Tongue (tissue), 2 donors: ENCODE measurements around the gene SCAPER. TPM values are rescaled to one million over a fixed set of nuclear protein-coding genes. Genes with fewer than 3 reads are reported as not detected.

Source experiments
- DNase-seq: peaks from one replicate; pipeline ENCODE4 v3.0.0-alpha.2; 2015
- total RNA-seq: library from RNA; depleted of rRNA; stranded (reverse); fragments of >200 nt; gene quantifications from one replicate; pipeline ENCODE4 v1.2.3, GENCODE V29; 2014

SCAPER gene, protein sequence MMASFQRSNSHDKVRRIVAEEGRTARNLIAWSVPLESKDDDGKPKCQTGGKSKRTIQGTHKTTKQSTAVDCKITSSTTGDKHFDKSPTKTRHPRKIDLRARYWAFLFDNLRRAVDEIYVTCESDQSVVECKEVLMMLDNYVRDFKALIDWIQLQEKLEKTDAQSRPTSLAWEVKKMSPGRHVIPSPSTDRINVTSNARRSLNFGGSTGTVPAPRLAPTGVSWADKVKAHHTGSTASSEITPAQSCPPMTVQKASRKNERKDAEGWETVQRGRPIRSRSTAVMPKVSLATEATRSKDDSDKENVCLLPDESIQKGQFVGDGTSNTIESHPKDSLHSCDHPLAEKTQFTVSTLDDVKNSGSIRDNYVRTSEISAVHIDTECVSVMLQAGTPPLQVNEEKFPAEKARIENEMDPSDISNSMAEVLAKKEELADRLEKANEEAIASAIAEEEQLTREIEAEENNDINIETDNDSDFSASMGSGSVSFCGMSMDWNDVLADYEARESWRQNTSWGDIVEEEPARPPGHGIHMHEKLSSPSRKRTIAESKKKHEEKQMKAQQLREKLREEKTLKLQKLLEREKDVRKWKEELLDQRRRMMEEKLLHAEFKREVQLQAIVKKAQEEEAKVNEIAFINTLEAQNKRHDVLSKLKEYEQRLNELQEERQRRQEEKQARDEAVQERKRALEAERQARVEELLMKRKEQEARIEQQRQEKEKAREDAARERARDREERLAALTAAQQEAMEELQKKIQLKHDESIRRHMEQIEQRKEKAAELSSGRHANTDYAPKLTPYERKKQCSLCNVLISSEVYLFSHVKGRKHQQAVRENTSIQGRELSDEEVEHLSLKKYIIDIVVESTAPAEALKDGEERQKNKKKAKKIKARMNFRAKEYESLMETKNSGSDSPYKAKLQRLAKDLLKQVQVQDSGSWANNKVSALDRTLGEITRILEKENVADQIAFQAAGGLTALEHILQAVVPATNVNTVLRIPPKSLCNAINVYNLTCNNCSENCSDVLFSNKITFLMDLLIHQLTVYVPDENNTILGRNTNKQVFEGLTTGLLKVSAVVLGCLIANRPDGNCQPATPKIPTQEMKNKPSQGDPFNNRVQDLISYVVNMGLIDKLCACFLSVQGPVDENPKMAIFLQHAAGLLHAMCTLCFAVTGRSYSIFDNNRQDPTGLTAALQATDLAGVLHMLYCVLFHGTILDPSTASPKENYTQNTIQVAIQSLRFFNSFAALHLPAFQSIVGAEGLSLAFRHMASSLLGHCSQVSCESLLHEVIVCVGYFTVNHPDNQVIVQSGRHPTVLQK (N-terminal part only)
- 40.3 TPM for total RNA-seq

DNA sequence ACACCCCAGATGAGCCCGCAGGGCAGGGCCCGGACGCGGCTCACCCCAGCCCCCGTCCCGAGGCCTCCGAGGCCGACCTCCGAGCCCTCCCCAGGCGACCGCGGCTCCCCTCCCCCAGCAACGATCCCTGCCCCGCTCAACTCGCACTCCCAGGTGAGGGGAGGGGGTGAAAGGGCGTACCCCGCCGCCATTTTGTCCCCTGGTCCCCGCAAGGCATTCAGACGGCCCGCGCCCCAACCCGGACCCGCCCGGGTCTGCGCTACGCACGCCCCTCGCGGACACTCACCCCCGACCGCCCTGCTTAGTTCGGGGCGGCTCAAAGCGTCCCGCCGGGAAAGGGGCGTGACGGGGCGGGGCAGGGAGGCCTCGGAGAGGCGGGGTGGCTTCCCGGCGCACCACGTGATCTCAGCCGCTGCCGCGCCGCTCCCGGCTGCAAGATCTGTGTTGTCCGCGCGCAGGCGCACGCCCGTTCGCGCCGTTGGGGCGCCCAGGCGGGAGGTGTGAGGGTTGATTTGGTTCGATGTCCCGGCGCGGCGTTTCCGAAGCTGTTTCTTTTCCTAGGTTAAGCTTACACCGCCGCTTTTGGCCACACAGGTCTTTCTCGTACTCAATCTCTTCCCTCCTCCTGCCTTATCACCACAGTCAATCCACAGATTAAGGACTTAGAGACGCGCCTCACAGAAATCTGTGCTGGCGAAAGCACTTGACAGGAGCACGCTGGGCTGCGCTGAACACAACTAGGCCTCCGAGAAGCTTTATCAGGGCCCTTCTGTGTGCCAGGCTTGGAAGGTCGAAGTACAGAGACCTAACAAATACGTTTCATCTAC lies at the start of gene SCAPER:
Gene SCAPER (minus strand): TSS at position 328 of the 827 bp plus-strand sequence. CDS start 21,523 bp downstream, outside the sequence.
- peak; percentile 96 for DNase-seq

DNA sequence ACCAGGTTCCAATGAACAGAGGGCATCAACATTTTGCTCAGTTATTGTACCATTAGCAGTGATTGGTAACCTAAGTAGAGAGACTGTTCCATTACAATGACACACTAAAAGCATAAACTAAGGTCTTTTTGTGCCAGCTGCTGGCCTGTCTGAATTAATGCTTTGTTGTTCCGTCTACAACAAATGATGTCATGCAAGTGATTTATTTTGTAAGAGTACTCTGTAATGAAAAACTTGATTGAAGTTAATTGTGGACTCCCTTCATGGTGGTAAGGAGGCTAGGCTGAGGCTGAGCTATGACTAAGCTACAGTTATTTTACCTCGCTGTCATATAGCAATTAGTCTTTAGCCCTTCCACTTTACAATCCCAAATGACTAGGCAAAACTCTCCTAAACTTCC lies 49.6 kb upstream of the SCAPER start:
- DNase-seq = no peak

DNA sequence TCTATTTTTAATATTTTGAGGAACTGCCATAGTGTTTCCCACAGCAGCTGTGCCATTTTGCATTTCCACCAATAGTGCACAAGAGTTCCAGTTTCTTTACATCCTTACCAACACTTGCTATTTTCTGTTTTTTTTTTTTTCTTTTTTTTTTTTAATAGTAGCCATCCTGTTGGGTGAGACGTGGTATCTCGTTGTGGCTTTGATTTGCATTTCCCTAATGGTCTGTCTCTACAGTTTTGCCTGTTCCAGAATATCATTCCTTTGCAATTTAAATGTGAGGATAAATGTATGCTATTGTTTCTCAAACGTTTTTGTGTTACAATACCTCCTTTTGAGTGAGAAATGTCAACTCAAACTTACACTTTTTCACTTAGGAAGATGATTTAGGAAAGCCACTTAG lies 48.8 kb upstream of the SCAPER start:
- no peak for DNase-seq

DNA sequence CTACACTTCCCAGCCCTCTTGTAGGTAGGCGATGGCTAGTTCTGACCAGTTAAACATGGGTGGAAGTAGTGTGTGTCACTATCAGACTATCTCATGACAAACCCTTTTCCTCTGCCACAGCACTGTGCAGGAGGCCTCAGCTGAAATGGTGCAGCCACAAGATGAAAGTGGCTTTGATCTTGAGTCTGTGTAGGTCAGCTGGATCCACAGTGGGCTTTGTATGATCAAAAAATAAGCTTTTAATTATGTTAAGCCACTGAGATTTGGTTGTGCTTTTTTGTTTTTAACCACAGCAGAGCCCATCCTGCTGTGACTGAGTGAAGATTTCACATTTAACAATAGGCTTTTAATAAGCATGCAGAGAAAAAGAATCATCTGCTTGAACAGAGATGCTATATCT lies 46.1 kb upstream of the SCAPER start:
- no peak for DNase-seq

DNA sequence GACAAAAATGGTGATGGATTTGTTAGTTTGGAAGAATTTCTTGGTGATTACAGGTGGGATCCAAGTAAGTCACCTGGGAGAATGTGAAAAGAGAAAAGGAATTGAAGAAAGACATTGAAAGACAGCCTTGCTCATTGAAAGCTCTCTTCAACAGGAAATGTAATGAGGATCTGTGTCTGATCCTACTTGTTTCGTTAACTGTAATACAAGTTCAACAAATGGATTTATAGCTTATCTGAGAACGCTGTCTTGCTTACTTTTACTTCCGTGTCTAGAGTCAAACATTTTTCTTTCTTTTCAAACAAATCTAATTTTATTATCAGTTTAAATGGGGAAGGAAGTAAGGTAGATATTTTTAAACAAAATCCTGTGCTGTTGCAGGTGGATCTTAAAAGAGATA lies 42.3 kb upstream of the SCAPER start:
- DNase-seq = no peak

DNA sequence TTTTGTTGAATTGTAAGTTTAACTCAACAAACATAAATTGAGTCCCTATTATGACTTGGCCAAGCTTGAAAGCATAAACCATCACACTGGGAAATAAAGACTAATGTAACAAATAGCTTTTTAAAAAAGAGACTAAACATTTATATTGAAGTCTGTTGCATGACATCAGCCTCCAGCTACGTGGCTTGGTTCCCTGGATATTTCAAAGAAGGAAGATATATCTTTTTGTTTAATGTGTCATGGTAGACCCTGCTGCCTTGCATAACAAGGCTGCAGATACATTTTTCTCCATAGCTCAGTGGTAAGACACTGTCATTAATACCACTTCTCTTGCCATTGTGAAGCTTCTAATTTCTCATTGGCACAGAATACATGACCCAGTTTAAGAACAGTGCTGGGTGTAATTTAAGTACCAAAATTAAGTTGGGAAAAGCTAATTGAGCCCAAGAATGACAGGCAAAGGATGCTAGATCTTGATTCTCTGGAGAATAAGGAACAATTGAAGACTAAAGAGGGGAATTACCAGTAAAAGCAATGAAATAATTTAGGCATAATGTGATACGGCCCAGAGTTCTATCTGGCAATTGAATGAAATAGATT lies 40.5 kb upstream of the SCAPER start:
- DNase-seq = no peak

DNA sequence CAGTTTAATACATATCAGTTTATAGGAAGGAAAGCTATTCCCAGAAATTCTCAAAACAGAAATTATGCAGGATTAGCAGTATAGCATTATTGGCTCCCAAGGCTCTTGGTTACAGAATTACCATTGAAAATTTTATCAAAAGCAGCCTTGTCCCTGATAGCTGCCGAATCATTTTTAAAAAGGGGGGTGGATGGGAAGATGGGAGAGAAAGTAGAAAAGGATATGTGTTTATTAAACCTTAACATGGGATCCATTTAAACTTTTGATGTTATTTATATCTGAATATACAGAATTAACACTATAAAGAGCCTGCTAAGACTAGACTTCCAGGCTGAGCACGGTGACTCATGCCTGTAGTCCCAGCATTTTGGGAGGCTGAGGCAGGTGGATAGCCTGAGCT lies 37.2 kb upstream of the SCAPER start:
- no peak for DNase-seq

DNA sequence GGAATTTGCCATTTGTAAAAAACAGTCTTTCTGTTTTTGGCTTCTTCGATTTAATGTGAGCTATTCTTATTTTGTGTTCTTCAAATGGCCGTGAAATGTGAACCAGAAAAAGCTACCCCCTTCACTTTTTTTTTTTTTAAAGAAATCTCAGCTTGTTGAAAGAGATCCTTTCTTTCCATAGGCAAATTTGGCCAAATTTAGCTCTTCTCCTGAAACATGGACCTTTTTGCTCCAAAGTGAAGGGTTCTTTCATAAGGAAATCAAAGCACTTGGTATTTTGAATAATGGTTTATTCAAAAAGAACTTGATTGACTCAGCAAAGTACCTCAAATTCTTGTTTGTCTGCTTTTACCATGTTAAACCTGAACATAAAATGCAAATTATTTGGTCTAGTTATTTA lies 36.5 kb upstream of the SCAPER start:
- no peak for DNase-seq

DNA sequence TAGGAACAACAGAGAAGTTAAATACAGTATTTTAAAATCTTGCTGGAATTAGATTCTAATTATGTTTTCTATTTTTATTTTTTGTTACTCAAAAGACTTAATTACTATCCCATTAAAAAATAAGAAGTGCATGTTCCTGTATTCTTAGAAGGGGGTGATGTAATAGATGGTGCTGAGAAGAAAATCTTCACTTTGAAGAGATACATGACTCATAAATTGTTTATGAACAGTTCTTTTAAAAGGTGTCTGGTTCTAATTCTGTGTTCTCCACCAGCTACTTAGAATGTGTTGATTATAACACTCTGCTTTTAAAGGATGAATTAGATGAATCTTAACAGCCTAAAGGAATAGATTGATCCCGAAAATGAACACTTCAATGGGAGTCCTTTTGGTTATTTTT lies 34.6 kb upstream of the SCAPER start:
- no peak for DNase-seq

DNA sequence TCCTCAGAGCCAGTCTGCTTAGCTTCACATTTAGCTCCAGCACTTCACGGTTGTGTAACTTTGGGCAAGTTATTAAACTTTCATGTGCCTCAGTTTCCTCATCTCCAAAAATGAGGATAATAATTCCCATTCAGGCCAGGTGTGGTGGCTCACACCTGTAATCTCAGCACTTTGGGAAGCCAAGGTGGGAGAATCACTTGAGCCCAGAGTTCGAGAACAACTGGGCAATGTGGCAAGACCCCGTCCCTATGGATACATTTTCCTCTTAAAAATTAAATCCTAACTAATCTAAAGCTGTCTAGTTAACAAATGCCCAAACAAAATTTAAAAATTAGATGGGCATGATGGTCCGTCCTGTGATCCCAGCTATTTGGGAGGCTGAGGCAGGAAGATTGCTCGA lies 33.6 kb upstream of the SCAPER start:
- no peak for DNase-seq

DNA sequence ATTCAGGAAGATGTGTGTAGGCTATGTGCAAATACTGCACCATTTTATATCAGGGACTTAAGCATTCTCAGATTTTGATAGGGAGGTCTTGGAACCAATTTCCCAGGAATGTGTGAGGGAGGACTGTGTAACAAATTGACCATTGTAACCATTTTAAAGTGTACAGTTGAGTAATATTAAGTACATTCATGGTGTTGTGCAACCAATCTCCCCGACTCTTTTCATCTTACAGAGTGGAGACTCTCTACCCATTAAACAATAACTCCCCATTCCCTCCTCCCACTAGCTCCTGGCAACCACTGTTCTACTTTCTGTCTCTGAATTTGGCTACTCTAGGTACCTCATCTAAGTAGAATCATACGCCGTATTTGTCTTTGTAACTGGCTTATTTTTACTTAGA lies 31.5 kb upstream of the SCAPER start:
- DNase-seq = no peak

DNA sequence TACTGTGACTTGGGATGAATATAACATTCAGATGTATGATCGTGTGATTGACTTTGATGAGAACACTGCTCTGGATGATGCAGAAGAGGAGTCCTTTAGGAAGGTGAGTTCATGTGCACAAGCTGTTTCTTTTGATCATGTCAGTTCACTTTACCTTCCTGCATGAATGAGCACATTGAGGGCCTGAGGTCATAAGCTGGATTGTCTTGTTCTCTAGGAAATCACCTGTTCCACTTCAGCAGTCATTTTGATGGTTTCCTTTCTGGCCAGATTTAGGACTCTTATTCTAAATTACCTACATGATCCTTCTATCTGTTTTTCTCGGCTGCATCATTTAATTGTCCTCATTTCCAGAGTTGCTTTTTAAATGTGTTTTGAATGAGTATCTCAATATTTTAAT lies 30.5 kb upstream of the SCAPER start:
- DNase-seq = no peak

DNA sequence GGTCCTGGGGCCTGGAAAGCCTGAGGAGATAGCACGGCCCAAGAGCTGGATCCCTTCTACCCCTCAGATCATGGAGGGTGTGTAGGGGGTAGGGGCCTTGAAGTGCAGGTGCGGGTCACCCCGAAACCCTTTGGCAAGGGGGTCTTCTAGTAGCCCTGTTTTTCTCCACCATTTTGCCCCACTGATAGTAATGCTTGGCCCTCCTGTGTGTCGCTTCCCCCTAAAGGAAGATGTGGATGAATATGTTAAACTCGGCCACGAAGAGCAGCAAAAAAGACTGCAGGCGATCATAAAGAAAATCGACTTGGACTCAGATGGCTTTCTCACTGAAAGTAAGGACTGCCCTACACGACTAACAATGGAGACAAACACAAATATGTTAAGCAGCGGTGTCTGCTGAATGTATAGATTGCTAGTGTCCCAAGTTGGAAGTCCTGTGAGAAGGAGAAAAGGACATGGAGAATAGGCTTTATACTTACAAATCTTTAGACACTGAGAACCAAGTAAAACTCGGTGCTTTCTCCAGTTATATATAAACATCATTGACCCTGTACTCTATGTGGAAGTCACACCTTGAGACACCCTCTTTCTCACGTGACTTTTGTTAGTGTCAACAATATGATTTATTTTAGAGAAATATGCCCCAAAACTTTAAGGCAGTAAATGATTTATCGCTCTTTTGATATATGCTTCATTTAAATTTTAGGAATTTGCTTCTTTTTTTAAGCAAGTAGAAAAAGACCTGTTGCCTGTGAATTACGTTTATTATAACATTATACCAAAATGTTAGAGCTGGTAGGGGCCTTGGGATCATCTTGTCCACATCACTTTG lies 27.2 kb upstream of the SCAPER start:
- peak; percentile 54 for DNase-seq

DNA sequence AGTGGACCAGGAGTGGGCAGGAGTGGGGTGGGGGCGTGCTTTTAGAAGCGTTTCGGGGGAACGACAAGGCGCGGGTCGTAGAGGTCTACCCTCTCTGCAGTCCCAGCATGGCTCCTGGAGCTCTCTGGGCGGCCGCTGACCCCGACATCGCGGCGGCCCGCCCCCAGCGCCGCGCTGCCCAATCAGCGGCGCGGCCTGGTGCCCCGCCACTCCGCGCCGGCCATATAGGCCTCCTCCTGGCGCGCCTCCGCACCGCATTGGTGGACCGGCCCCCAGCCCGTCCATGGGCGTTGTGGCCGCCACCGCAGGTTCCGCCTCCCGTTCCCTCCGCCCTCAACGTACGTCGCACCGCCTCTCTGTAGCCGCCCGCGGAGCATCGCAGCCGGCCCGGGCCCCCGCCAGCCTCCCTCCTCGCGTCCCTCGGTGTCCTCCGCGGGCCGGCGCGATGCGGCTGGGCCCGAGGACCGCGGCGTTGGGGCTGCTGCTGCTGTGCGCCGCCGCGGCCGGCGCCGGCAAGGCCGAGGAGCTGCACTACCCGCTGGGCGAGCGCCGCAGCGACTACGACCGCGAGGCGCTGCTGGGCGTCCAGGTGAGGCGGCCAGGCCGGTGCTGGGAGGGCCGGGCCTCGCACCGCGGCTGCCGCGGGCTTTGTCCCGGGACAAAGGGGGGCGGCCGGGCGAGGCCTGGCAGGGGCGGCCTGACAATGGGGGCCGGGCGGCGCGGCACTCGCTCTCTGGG lies 26.4 kb upstream of the SCAPER start, which contains the start of gene RCN2:
Gene RCN2 (plus strand): TSS at position 353 of the 738 bp plus-strand sequence. CDS start 93 bp downstream, at position 446.
- DNase-seq = peak; percentile 98

DNA sequence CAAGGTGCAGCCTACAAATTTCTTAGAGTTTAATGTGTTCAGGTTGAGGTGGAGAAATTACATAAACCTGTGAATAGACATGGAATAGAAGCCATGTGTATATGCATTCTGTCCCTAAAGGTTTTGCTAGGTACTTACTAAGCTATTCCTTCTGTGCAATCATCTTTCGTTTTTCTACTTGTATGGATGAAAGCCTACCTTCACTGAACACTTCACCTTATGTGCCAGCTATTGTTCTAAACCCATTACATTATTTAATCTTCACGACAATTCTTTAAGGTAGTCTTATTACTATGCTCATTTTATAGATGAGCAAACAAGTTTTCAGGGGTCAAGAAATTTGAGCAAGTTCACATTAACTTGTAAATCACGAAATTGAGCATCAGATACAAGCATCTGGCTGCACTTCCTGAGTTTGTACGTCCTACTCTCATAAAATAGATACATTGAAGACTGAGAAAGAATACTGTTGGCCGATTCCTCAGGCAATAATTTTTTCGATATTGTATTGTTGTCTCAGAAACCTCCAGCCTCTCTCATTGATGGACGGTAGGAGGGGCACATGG lies 25.8 kb upstream of the SCAPER start:
- no peak for DNase-seq

DNA sequence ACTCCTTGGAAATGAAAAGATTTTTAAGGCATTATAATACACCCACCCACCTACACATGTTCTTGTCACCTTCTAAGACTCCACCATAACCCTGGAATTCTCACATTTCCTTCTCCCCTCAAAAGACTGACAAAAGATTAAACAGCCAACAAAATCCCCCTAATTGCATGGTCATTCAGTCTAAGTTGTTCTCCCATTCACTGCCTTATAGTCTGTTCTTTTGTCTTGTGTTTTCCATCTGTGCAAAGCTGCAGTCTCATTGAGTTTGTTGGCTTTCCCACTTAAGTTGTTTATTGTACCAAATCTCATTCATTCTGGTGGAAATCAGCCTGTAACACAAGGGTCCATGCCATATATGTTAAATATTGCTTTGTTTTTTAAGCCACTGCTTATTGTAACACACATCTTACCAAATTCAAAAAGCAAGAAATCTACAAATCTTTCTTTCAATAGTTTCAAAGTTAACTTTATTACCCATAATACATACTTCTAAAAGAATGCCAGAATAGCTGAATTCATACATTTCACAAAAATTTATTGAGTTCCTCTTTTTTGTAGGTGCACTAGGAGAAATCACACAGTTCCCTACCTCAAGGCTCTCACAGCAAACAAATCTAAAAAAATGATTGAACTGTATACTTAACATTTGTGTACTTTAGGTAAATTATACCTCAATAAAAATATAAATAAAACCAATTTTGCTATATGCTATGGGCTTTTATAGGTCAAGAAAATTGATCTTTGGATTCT lies 24.0 kb upstream of the SCAPER start:
- no peak for DNase-seq

DNA sequence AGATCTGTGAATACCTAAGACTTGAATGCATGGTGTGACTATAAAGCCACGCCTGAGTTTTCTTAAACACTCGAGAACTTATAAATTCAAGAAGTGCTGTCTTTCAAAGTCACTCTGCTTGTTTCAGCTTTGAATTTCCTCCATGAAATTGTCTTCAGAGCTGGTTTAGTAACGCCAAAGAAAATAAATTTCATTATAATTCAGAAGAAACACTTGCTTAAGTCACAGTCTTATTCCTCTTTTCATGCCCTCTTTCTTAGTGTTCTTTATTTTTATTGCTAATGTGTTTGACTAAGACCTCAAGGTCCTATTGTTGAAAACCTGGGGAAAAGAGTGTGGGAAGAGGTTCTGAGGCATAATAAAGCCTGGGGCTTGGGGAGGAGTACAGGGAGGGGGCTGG lies 23.1 kb upstream of the SCAPER start:
- DNase-seq = no peak

DNA sequence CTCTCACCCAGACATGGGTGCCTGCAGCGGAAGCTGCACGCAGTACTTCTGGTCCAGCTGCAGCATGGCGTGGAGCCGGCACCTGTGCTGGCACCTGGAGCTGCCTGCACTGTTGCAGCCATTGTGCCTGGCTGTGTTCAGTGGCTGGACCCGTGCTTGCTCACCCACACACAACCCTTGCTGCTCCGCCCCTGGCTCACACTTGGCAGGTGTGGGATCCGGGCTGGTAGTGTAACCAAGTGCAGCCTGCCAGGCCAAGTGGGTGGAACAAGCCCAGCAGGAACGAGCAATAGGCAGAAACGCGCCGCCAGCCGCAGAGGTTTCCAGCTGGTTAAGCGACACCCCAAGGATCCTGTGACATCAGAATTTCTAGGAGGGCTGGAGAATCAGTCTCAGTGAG lies 11.2 kb upstream of the SCAPER start:
- no peak for DNase-seq
